Thymus (tissue), 11 donors: ENCODE measurements around the gene ARRB1. TPM values are rescaled to one million over a fixed set of nuclear protein-coding genes. Genes with fewer than 3 reads are reported as not detected.

Experiments used
- DNase-seq, 9 donors: peaks; one replicate each; pipeline ENCODE4 v3.0.0-alpha.2; 2013; ENCODE audit warnings: low spot score in 9 of 9, low read depth in 6 of 9, missing footprints in 1 of 9
- H3K27ac ChIP-seq, 2 donors: one replicate each; pipeline ENCODE4 v1.5.1; 2013; ENCODE audit warnings: control low read depth in 1 of 2, low read depth in 1 of 2, low read length in 1 of 2, mild to moderate bottlenecking in 1 of 2, moderate library complexity in 1 of 2
- H3K27me3 ChIP-seq, 2 donors: one replicate each; pipeline ENCODE4 v1.5.1; 2013; ENCODE audit warnings: low read length in 1 of 2; ENCODE audit not compliant: control insufficient read depth in 2 of 2, insufficient read depth in 1 of 2
- H3K36me3 ChIP-seq, 2 donors: one replicate each; pipeline ENCODE4 v1.5.1; 2013; ENCODE audit warnings: low read length in 1 of 2, mild to moderate bottlenecking in 1 of 2, moderate library complexity in 1 of 2; ENCODE audit not compliant: control insufficient read depth in 2 of 2, insufficient read depth in 2 of 2
- H3K4me1 ChIP-seq, 2 donors: one replicate each; pipeline ENCODE4 v1.5.1; 2013; ENCODE audit warnings: low read length in 2 of 2; ENCODE audit not compliant: control insufficient read depth in 2 of 2, insufficient read depth in 2 of 2
- H3K4me3 ChIP-seq, 2 donors: one replicate each; pipeline ENCODE4 v1.5.1; 2013; ENCODE audit warnings: low read length in 2 of 2, control low read depth in 1 of 2, mild to moderate bottlenecking in 1 of 2
- H3K9me3 ChIP-seq, 2 donors: one replicate each; pipeline ENCODE4 v1.5.1; 2013; ENCODE audit warnings: low read length in 1 of 2, mild to moderate bottlenecking in 1 of 2; ENCODE audit not compliant: control insufficient read depth in 2 of 2, insufficient read depth in 1 of 2
- WGBS: extraction: QIAGEN DNeasy Blood & Tissue Kit; methylation state at CpG from one replicate; pipeline ENCODE4 v1.1.7; 2013; 5-methylcytosine and 5-hydroxymethylcytosine counted together
- polyA plus RNA-seq: library from polyadenylated mRNA; stranded (reverse); fragments of 200-250 nt; gene quantifications from one replicate; pipeline ENCODE4 v1.2.3, GENCODE V29; 2013
- total RNA-seq: library from RNA; stranded (reverse); fragments of 120-200 nt; gene quantifications from one replicate; pipeline ENCODE4 v1.2.4, GENCODE V29; 2013
- donor health status: healthy.

The ARRB1 gene
- total and polyA plus RNA-seq, 2 donors: 4.1 to 11.1 TPM

- 79% methylated on average over 8 of the region's 8 CpGs for WGBS
- H3K27ac ChIP-seq: peak overlapping the region in 1 of 2 donors; percentile 26
- H3K9me3 ChIP-seq: peaks cover 0 to 3% of the 10 kb centered on the region in 2 donors
- H3K4me1 ChIP-seq: peaks cover 7 to 80% of the 10 kb centered on the region in 2 donors
- H3K36me3 ChIP-seq: no peaks in the 10 kb centered on the region
- DNase-seq: no peak
- H3K27me3 ChIP-seq: peaks cover 3 to 27% of the 10 kb centered on the region in 2 donors
- H3K4me3 ChIP-seq: no peak overlapping the region
Measured at GRCh38 chr11:75347781-75348566, 3.5 kb downstream of the ARRB1 start.

GRCh38 chr11:75346912-75347647, 4.4 kb downstream of the ARRB1 start:
- Histone ChIP-seq H3K27ac (no peak overlapping the region), H3K36me3 (no peaks in the 10 kb centered on the region), H3K4me3 (no peak overlapping the region), H3K4me1 (peaks cover 5 to 76% of the 10 kb centered on the region in 2 donors), H3K27me3 (peaks cover 3 to 18% of the 10 kb centered on the region in 2 donors), H3K9me3 (peaks cover 0 to 3% of the 10 kb centered on the region in 2 donors)
- no peak for DNase-seq
- 84% methylated on average over 11 of the region's 11 CpGs for WGBS

- WGBS: 95% methylated on average over 4 of the region's 4 CpGs
- Histone ChIP-seq H3K36me3 (no peaks in the 10 kb centered on the region), H3K27ac (peak overlapping the region in 1 of 2 donors; percentile 11), H3K4me3 (no peak overlapping the region), H3K4me1 (peaks cover 4 to 84% of the 10 kb centered on the region in 2 donors), H3K9me3 (peaks cover 0 to 3% of the 10 kb centered on the region in 2 donors), H3K27me3 (peaks cover under 1 to 12% of the 10 kb centered on the region in 2 donors)
- no peak for DNase-seq
Measured at GRCh38 chr11:75346296-75346695, 5.2 kb downstream of the ARRB1 start.

GRCh38 chr11:75345455-75346160, 5.9 kb downstream of the ARRB1 start:
- DNase-seq: no peak
- Histone ChIP-seq H3K27me3 (peaks cover 0 to 5% of the 10 kb centered on the region in 2 donors), H3K9me3 (peaks cover 0 to 3% of the 10 kb centered on the region in 2 donors), H3K4me1 (peaks cover 7 to 85% of the 10 kb centered on the region in 2 donors), H3K36me3 (no peaks in the 10 kb centered on the region), H3K27ac (peak overlapping the region in 1 of 2 donors; percentile 11), H3K4me3 (no peak overlapping the region)
- WGBS: 70% methylated on average over 8 of the region's 8 CpGs

GRCh38 chr11:75344761-75345454, 6.6 kb downstream of the ARRB1 start:
- Histone ChIP-seq H3K27ac (peak overlapping the region in 1 of 2 donors; percentile 43), H3K9me3 (no peaks in the 10 kb centered on the region), H3K36me3 (no peaks in the 10 kb centered on the region), H3K4me3 (no peak overlapping the region), H3K27me3 (no peaks in the 10 kb centered on the region), H3K4me1 (peaks cover 13 to 86% of the 10 kb centered on the region in 2 donors)
- WGBS: 43% methylated on average over 11 of the region's 11 CpGs
- DNase-seq: no peak

GRCh38 chr11:75344186-75344585, 7.3 kb downstream of the ARRB1 start:
- H3K27me3 ChIP-seq: no peaks in the 10 kb centered on the region
- no peak overlapping the region for H3K4me3 ChIP-seq
- DNase-seq: no peak
- no peaks in the 10 kb centered on the region for H3K36me3 ChIP-seq
- peaks cover 13 to 87% of the 10 kb centered on the region in 2 donors for H3K4me1 ChIP-seq
- H3K27ac ChIP-seq: no peak overlapping the region
- H3K9me3 ChIP-seq: no peaks in the 10 kb centered on the region
- 97% methylated on average over 3 of the region's 3 CpGs for WGBS

- no peaks in the 10 kb centered on the region for H3K27me3 ChIP-seq
- 78% methylated on average over 12 of the region's 12 CpGs for WGBS
- no peaks in the 10 kb centered on the region for H3K36me3 ChIP-seq
- H3K4me1 ChIP-seq: peaks cover 13 to 89% of the 10 kb centered on the region in 2 donors
- no peak overlapping the region for H3K27ac ChIP-seq
- H3K4me3 ChIP-seq: no peak overlapping the region
- H3K9me3 ChIP-seq: no peaks in the 10 kb centered on the region
- DNase-seq: no peak
Measured at GRCh38 chr11:75342966-75343870, 8.2 kb downstream of the ARRB1 start.
